Suprapubic skin (tissue), 4 donors: ENCODE measurements around the gene USP34. TPM values are rescaled to one million over a fixed set of nuclear protein-coding genes. Genes with fewer than 3 reads are reported as not detected.

Experiments used
- DNase-seq, 2 donors: peaks; one replicate each; pipeline ENCODE4 v3.0.0-alpha.2; 2019; ENCODE audit warnings: low spot score in 2 of 2
- H3K27ac ChIP-seq: fragments of 200-600 bp; sonication (generic); one replicate; pipeline ENCODE4 v1.5.1; 2019
- H3K27me3 ChIP-seq: fragments of 200-600 bp; sonication (generic); one replicate; pipeline ENCODE4 v1.5.1; 2019
- H3K36me3 ChIP-seq: fragments of 200-600 bp; sonication (generic); one replicate; pipeline ENCODE4 v1.5.1; 2019
- H3K4me1 ChIP-seq: fragments of 200-600 bp; sonication (generic); one replicate; pipeline ENCODE4 v1.5.1; 2019
- H3K4me3 ChIP-seq: fragments of 200-600 bp; sonication (generic); one replicate; pipeline ENCODE4 v1.5.1; 2019; ENCODE audit warnings: mild to moderate bottlenecking
- H3K9me3 ChIP-seq: fragments of 200-600 bp; sonication (generic); one replicate; pipeline ENCODE4 v1.5.1; 2019
- EP300 ChIP-seq: sonication (generic); formaldehyde crosslinking; IDR thresholded peaks from one replicate; pipeline ENCODE4 v1.6.1; 2017; ENCODE audit warnings: antibody characterized with exemption
- POLR2A ChIP-seq, 2 donors: fragments of 450-650 bp; IDR thresholded peaks; one replicate each; pipeline ENCODE4 v1.6.1; 2017; ENCODE audit warnings: antibody characterized with exemption in 2 of 2, mild to moderate bottlenecking in 2 of 2, moderate library complexity in 2 of 2
- POLR2AphosphoS5 ChIP-seq, 3 donors: sonication (generic); formaldehyde crosslinking; IDR thresholded peaks; one replicate each; pipeline ENCODE4 v1.6.1; 2017; ENCODE audit warnings: antibody characterized with exemption in 3 of 3
- WGBS: methylation state at CpG from one replicate; pipeline ENCODE4 v1.1.5; 2018; 5-methylcytosine and 5-hydroxymethylcytosine counted together
- total RNA-seq, 4 donors: library from RNA; depleted of rRNA; stranded (reverse); fragments of >200 nt; gene quantifications; one replicate each; pipeline ENCODE4 v1.1.0, GENCODE V29; 2016
- TF ChIP-seq, protein P1 (sequence below), 2 donors: fragments of 200-600 bp in 1 of 2; fragments of 450-650 bp in 1 of 2; sonication (generic) in 1 of 2; IDR thresholded peaks; one replicate each; pipeline ENCODE4 v1.5.1; 2016 to 2019; ENCODE audit warnings: antibody characterized with exemption in 2 of 2, mild to moderate bottlenecking in 1 of 2, moderate library complexity in 1 of 2

The USP34 gene
- total RNA-seq, 4 donors from 2014 or later: 94.5 to 242 (median 111) TPM

- Histone ChIP-seq H3K27ac (no peak overlapping the region), H3K36me3 (peaks cover 48% of the 10 kb centered on the region), H3K4me1 (no peaks in the 10 kb centered on the region), H3K9me3 (no peaks in the 10 kb centered on the region), H3K27me3 (no peaks in the 10 kb centered on the region), H3K4me3 (no peak overlapping the region)
- WGBS: 93% methylated on average over 4 of the region's 4 CpGs
- TF ChIP-seq, protein P1, sequence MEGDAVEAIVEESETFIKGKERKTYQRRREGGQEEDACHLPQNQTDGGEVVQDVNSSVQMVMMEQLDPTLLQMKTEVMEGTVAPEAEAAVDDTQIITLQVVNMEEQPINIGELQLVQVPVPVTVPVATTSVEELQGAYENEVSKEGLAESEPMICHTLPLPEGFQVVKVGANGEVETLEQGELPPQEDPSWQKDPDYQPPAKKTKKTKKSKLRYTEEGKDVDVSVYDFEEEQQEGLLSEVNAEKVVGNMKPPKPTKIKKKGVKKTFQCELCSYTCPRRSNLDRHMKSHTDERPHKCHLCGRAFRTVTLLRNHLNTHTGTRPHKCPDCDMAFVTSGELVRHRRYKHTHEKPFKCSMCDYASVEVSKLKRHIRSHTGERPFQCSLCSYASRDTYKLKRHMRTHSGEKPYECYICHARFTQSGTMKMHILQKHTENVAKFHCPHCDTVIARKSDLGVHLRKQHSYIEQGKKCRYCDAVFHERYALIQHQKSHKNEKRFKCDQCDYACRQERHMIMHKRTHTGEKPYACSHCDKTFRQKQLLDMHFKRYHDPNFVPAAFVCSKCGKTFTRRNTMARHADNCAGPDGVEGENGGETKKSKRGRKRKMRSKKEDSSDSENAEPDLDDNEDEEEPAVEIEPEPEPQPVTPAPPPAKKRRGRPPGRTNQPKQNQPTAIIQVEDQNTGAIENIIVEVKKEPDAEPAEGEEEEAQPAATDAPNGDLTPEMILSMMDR (IDR thresholded peaks at IDR 0.05): no peak
- no peak for TF ChIP-seq POLR2AphosphoS5 (IDR thresholded peaks at IDR 0.05)
- no peak for TF ChIP-seq POLR2A (IDR thresholded peaks at IDR 0.05)
- DNase-seq: no peak
Observed at GRCh38 chr2:61268249-61268648, 202.6 kb downstream of the USP34 start.

- no peak for DNase-seq
- H3K27ac ChIP-seq: no peak overlapping the region
- H3K4me3 ChIP-seq: no peak overlapping the region
- H3K36me3 ChIP-seq: peaks cover 52% of the 10 kb centered on the region
- no peak for TF ChIP-seq POLR2AphosphoS5 (IDR thresholded peaks at IDR 0.05)
- TF ChIP-seq POLR2A (IDR thresholded peaks at IDR 0.05): no peak
- TF ChIP-seq EP300: no peak
- TF ChIP-seq, protein P1 (IDR thresholded peaks at IDR 0.05): no peak
- H3K9me3 ChIP-seq: no peaks in the 10 kb centered on the region
- 91% methylated on average over 7 of the region's 7 CpGs for WGBS
- H3K4me1 ChIP-seq: no peaks in the 10 kb centered on the region
- no peaks in the 10 kb centered on the region for H3K27me3 ChIP-seq
Observed at GRCh38 chr2:61266632-61267505, 204.0 kb downstream of the USP34 start.

DNA sequence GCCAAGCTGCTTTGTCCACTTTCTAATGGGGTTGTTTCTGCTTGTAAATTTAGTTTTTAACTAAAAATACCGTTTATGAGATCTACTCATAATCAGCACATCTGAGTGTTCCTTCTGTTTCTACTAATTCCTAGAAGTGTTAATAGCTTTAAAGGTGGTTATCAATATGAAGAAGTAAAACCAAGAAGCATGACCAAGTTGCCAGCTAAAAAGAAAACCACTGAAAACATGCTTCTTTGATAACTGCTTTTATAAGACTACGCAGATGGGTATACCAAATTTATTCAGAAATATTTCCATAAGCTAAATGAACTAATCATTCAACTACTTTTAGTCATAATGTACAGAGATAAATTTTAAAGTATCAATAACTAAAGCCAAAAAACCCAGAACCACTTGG is 207.1 kb downstream of the USP34 start:
- no peaks in the 10 kb centered on the region for H3K4me1 ChIP-seq
- no peaks in the 10 kb centered on the region for H3K9me3 ChIP-seq
- TF ChIP-seq, protein P1 (IDR thresholded peaks at IDR 0.05): no peak
- TF ChIP-seq POLR2AphosphoS5 (IDR thresholded peaks at IDR 0.05): no peak
- no peak for TF ChIP-seq EP300
- TF ChIP-seq POLR2A (IDR thresholded peaks at IDR 0.05): no peak
- whole genome bisulfite sequencing: 94% methylated on average over 2 of the region's 2 CpGs
- H3K27ac ChIP-seq: no peak overlapping the region
- DNase-seq: no peak
- no peak overlapping the region for H3K4me3 ChIP-seq
- H3K27me3 ChIP-seq: no peaks in the 10 kb centered on the region
- H3K36me3 ChIP-seq: peaks cover 53% of the 10 kb centered on the region

- DNase-seq: no peak
- TF ChIP-seq, protein P1 (IDR thresholded peaks at IDR 0.05): no peak
- TF ChIP-seq EP300: no peak
- no peak for TF ChIP-seq POLR2AphosphoS5 (IDR thresholded peaks at IDR 0.05)
- TF ChIP-seq POLR2A (IDR thresholded peaks at IDR 0.05): no peak
- WGBS: 90% methylated on average over 5 of the region's 5 CpGs
Observed at GRCh38 chr2:61262699-61263098, 208.2 kb downstream of the USP34 start.

DNA sequence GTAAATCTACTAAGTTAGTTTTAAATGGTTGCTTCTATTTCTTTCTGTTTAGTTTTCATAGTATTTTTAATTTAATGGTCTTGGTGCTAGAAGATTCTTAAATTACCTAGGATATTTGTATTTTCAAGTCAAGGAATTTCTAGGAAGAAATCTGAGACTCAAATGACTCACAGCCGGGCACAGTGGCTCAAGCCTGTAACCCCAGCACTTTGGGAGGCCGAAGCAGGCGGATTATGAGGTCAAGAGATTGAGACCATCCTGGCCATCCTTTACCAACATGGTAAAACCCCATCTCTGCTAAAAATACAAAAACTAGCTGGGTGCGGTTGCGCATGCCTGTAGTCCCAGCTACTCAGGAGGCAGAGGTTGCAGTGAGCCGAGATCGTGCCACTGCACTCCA is 213.4 kb downstream of the USP34 start:
- H3K27ac ChIP-seq: no peak overlapping the region
- H3K36me3 ChIP-seq: peaks cover 52% of the 10 kb centered on the region
- TF ChIP-seq POLR2AphosphoS5 (IDR thresholded peaks at IDR 0.05): no peak
- TF ChIP-seq EP300: no peak
- TF ChIP-seq, protein P1 (IDR thresholded peaks at IDR 0.05): no peak
- TF ChIP-seq POLR2A (IDR thresholded peaks at IDR 0.05): no peak
- 97% methylated on average over 7 of the region's 7 CpGs for WGBS
- H3K9me3 ChIP-seq: no peaks in the 10 kb centered on the region
- H3K27me3 ChIP-seq: no peaks in the 10 kb centered on the region
- H3K4me1 ChIP-seq: no peaks in the 10 kb centered on the region
- no peak for DNase-seq
- H3K4me3 ChIP-seq: no peak overlapping the region

More at GRCh38 chr2:61262699-61263098, 208.2 kb downstream of the USP34 start:
- no peaks in the 10 kb centered on the region for H3K4me1 ChIP-seq
- H3K9me3 ChIP-seq: no peaks in the 10 kb centered on the region
- peaks cover 61% of the 10 kb centered on the region for H3K36me3 ChIP-seq
- no peak overlapping the region for H3K4me3 ChIP-seq
- no peak overlapping the region for H3K27ac ChIP-seq
- H3K27me3 ChIP-seq: no peaks in the 10 kb centered on the region
